BLaER1 treated with 17β-estradiol and CSF1 and Interleukin-3, amounts not matched to agents 10 nM and 100 nM (cell line): ENCODE measurements around the gene LMO2.
A peak's percentile ranks its signal among the peaks of the same experiment; 100 is the strongest.

Experiments
- H3K27ac ChIP-seq, 11 experiments: shearing (Covaris generic); formaldehyde crosslinking; 2 replicates each; pipeline ENCODE4 v1.8.1; 2022
- H3K27me3 ChIP-seq, 11 experiments: shearing (Covaris generic); formaldehyde crosslinking; 2 replicates each; pipeline ENCODE4 v1.8.1; 2022
- H3K36me3 ChIP-seq, 11 experiments: shearing (Covaris generic); formaldehyde crosslinking; 2 replicates each; pipeline ENCODE4 v1.8.1; 2022
- H3K4me1 ChIP-seq, 10 experiments: shearing (Covaris generic); formaldehyde crosslinking; 2 replicates each; pipeline ENCODE4 v1.8.1; 2022
- H3K4me2 ChIP-seq, 11 experiments: shearing (Covaris generic); formaldehyde crosslinking; 2 replicates each; pipeline ENCODE4 v1.8.1; 2022
- H3K4me3 ChIP-seq, 10 experiments: shearing (Covaris generic); formaldehyde crosslinking; 2 replicates each; pipeline ENCODE4 v1.8.1; 2022
- H3K9ac ChIP-seq, 11 experiments: shearing (Covaris generic); formaldehyde crosslinking; 2 replicates each; pipeline ENCODE4 v1.8.1; 2022
- H3K9me3 ChIP-seq, 11 experiments: shearing (Covaris generic); formaldehyde crosslinking; replicated peaks in 1 of 11; 2 replicates each; pipeline ENCODE4 v1.8.1; 2022
- H4K20me1 ChIP-seq, 11 experiments: shearing (Covaris generic); formaldehyde crosslinking; 2 replicates each; pipeline ENCODE4 v1.8.1; 2022
- Cebpa-rat ChIP-seq, 11 experiments: shearing (Covaris generic); IDR thresholded peaks; 2 replicates each; pipeline ENCODE4 v1.8.1; 2022

LMO2 gene

DNA sequence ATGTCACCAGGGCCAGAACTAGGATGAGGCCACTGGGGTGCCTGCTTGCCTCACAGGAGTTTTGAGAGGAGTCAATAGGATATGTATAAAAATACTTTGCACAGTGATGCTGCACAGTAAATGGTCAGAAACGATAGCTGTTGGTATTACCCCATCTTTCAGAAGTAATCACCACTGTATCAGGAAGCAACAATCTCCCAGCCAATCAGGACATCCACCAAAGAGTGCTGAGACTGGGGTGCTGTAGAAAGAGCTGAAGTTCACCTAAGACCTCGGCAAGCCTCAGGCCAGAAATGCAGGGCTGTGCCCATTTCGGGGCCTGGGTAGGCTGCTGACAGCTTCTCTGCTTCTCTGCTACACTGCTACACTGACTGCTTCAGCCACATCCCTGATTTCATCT is 17.4 kb downstream of the LMO2 start:
- H3K9me3 ChIP-seq: no peaks in the 10 kb centered on the region
- TF ChIP-seq Cebpa-rat (IDR thresholded peaks at IDR 0.05): no peak
- peak overlapping the region in 5 of 11 experiments; percentile 21 to 99 (median 39); a peak in 5 of 22 replicates for H3K9ac ChIP-seq
- H3K36me3 ChIP-seq: peaks cover 0 to 73% (median 34%) of the 10 kb centered on the region in 11 experiments; a peak in 13 of 22 replicates
- H3K4me1 ChIP-seq: peaks cover 28 to 85% (median 57%) of the 10 kb centered on the region in 10 experiments
- H3K27ac ChIP-seq: peak overlapping the region in 5 of 11 experiments; percentile 25 to 96 (median 47); a peak in 6 of 22 replicates
- H4K20me1 ChIP-seq: peaks cover 0 to 76% (median 0%) of the 10 kb centered on the region in 11 experiments; a peak in 11 of 22 replicates
- peaks cover 0 to 43% (median 37%) of the 10 kb centered on the region in 11 experiments; a peak in 17 of 22 replicates for H3K27me3 ChIP-seq
- peak overlapping the region; percentile 0 to 98 (median 89); a peak in 17 of 22 replicates for H3K4me2 ChIP-seq
- peak overlapping the region in 4 of 10 experiments; percentile 15 to 82 (median 24); a peak in 4 of 20 replicates for H3K4me3 ChIP-seq

- peaks cover 3 to 73% (median 40%) of the 10 kb centered on the region in 11 experiments; a peak in 20 of 22 replicates for H3K36me3 ChIP-seq
- peak overlapping the region; percentile 88 to 98 (median 94) for H3K27ac ChIP-seq
- peak overlapping the region; percentile 92 to 99 (median 94) for H3K9ac ChIP-seq
- H4K20me1 ChIP-seq: peaks cover 28 to 65% (median 39%) of the 10 kb centered on the region in 11 experiments
- H3K4me2 ChIP-seq: peak overlapping the region; percentile 89 to 99 (median 95)
- TF ChIP-seq Cebpa-rat (IDR thresholded peaks at IDR 0.05): no peak
- peaks cover 49 to 79% (median 63%) of the 10 kb centered on the region in 10 experiments for H3K4me1 ChIP-seq
- H3K4me3 ChIP-seq: peak overlapping the region; percentile 74 to 98 (median 91)
- H3K27me3 ChIP-seq: peaks cover 0 to 56% (median 35%) of the 10 kb centered on the region in 11 experiments; a peak in 16 of 22 replicates
- H3K9me3 ChIP-seq: peaks cover 0 to 6% (median 0%) of the 10 kb centered on the region in 11 experiments; a peak in 3 of 22 replicates
These were observed 22.1 kb downstream of the LMO2 start for GRCh38 chr11:33869481-33870422.

DNA sequence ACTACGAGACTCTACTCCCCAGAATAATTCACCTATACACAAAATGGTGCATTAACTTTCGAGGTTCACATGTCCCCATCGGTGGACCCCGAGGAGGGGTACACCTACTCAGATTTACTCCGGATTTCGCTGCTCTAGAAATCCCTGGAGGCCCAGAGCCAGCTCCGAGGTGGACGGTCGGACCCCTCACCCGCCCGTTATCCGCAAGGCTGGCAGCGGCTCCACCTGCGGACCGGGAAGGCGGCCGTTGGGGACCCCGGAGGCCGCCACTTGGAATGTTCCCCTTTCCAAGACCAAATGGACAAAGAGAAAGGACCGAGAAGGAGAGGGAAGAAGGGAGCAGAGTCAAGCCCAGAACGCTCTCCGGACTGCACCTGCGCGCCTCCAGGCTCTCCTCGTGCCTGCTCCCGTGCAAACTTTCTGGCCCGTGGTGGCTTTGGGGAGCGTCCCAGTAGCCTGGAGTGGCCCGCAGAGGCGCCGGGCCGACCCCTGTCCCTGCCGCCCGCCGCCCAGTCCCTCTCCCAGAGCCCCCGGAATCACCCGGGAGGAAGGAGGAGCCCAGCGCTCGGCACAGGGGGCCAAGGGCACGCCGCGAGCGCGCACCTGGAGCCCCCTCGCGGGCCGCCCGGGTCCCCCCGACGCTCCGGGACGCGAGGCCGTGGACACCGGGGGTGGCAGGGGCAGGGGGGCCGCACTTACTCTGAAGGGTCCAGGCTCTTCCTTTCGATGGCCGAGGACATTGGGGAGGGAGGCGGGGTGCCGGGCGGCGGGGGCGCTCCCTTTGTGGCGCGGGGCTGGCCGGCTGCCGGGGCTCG is 23.0 kb downstream of the LMO2 start:
- H3K36me3 ChIP-seq: peaks cover 12 to 73% (median 49%) of the 10 kb centered on the region in 11 experiments
- peaks cover 0 to 6% (median 0%) of the 10 kb centered on the region in 11 experiments; a peak in 3 of 22 replicates for H3K9me3 ChIP-seq
- peaks cover 49 to 79% (median 64%) of the 10 kb centered on the region in 10 experiments for H3K4me1 ChIP-seq
- H3K27ac ChIP-seq: peak overlapping the region; percentile 88 to 98 (median 94)
- peak overlapping the region; percentile 80 to 99 (median 95) for H3K4me2 ChIP-seq
- peaks cover 0 to 47% (median 26%) of the 10 kb centered on the region in 11 experiments; a peak in 16 of 22 replicates for H3K27me3 ChIP-seq
- H3K9ac ChIP-seq: peak overlapping the region; percentile 92 to 99 (median 94)
- TF ChIP-seq Cebpa-rat (IDR thresholded peaks at IDR 0.05): no peak
- peaks cover 34 to 65% (median 48%) of the 10 kb centered on the region in 11 experiments for H4K20me1 ChIP-seq
- H3K4me3 ChIP-seq: peak overlapping the region; percentile 74 to 98 (median 91)

- H3K9ac ChIP-seq: peak overlapping the region; percentile 92 to 99 (median 94)
- H3K4me3 ChIP-seq: peak overlapping the region; percentile 74 to 98 (median 91)
- H3K27me3 ChIP-seq: peaks cover 0 to 40% (median 18%) of the 10 kb centered on the region in 11 experiments; a peak in 14 of 22 replicates
- peak overlapping the region; percentile 80 to 99 (median 95) for H3K4me2 ChIP-seq
- peaks cover 49 to 79% (median 65%) of the 10 kb centered on the region in 10 experiments for H3K4me1 ChIP-seq
- peaks cover 18 to 75% (median 56%) of the 10 kb centered on the region in 11 experiments for H3K36me3 ChIP-seq
- no peak for TF ChIP-seq Cebpa-rat (IDR thresholded peaks at IDR 0.05)
- peaks cover 41 to 66% (median 55%) of the 10 kb centered on the region in 11 experiments for H4K20me1 ChIP-seq
- H3K9me3 ChIP-seq: peaks cover 0 to 6% (median 0%) of the 10 kb centered on the region in 11 experiments; a peak in 3 of 22 replicates
- peak overlapping the region; percentile 88 to 98 (median 94) for H3K27ac ChIP-seq
These were observed 23.8 kb downstream of the LMO2 start for GRCh38 chr11:33867996-33868646.

- Histone ChIP-seq H3K27ac (peak overlapping the region; percentile 6 to 98 (median 94); a peak in 20 of 22 replicates), H3K4me3 (peak overlapping the region; percentile 74 to 98 (median 91)), H3K9ac (peak overlapping the region; percentile 92 to 99 (median 94)), H3K27me3 (peaks cover 0 to 34% (median 13%) of the 10 kb centered on the region in 11 experiments; a peak in 13 of 22 replicates), H3K9me3 (peaks cover 0 to 6% (median 0%) of the 10 kb centered on the region in 11 experiments; a peak in 3 of 22 replicates), H3K4me2 (peak overlapping the region; percentile 80 to 99 (median 95)), H3K4me1 (peaks cover 43 to 78% (median 63%) of the 10 kb centered on the region in 10 experiments), H3K36me3 (peaks cover 23 to 75% (median 62%) of the 10 kb centered on the region in 11 experiments), H4K20me1 (peaks cover 42 to 66% (median 60%) of the 10 kb centered on the region in 11 experiments)
- TF ChIP-seq Cebpa-rat (IDR thresholded peaks at IDR 0.05): no peak
These were observed 24.3 kb downstream of the LMO2 start for GRCh38 chr11:33867561-33867960.

DNA sequence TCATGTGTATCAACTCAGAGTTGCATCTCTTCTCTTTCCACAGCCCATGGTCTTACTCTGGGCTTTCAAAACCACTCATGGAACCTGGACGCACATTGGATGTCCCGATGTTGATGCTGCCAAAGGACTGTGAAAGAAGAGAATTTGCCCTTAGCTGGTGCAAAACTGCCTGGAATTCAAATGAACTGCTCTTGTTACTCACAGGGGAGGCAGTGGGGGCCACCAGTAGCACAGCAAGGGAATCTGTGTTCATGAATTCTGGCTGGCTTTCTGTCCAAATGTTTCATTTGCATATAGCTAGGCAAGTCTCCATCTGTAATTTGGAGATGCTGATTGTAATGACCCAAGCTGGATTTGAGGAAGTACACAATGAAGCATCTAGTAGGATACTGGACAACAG is 24.9 kb downstream of the LMO2 start:
- Histone ChIP-seq H3K27me3 (peaks cover 0 to 31% (median 13%) of the 10 kb centered on the region in 11 experiments; a peak in 13 of 22 replicates), H3K9me3 (peaks cover 0 to 6% (median 0%) of the 10 kb centered on the region in 11 experiments; a peak in 3 of 22 replicates), H3K36me3 (peaks cover 29 to 77% (median 68%) of the 10 kb centered on the region in 11 experiments), H3K4me1 (peaks cover 40 to 78% (median 63%) of the 10 kb centered on the region in 10 experiments), H4K20me1 (peaks cover 42 to 72% (median 63%) of the 10 kb centered on the region in 11 experiments), H3K4me2 (peak overlapping the region; percentile 80 to 99 (median 95); a peak in 21 of 22 replicates), H3K27ac (peak overlapping the region in 9 of 11 experiments; percentile 93 to 98 (median 96); a peak in 12 of 22 replicates), H3K9ac (peak overlapping the region in 7 of 11 experiments; percentile 92 to 99 (median 96); a peak in 12 of 22 replicates), H3K4me3 (peak overlapping the region in 9 of 10 experiments; percentile 74 to 98 (median 91); a peak in 17 of 20 replicates)
- no peak for TF ChIP-seq Cebpa-rat (IDR thresholded peaks at IDR 0.05)

- Histone ChIP-seq H3K27ac (peak overlapping the region in 2 of 11 experiments; percentile 7 to 13; a peak in 2 of 22 replicates), H3K9me3 (peaks cover 0 to 6% (median 0%) of the 10 kb centered on the region in 11 experiments; a peak in 3 of 22 replicates), H3K4me2 (peak overlapping the region in 8 of 11 experiments; percentile 17 to 98 (median 84); a peak in 13 of 22 replicates), H3K9ac (peak overlapping the region in 6 of 11 experiments; percentile 7 to 99 (median 19); a peak in 6 of 22 replicates), H4K20me1 (peaks cover 42 to 95% (median 85%) of the 10 kb centered on the region in 11 experiments), H3K4me3 (peak overlapping the region in 5 of 10 experiments; percentile 4 to 91 (median 74); a peak in 8 of 20 replicates), H3K36me3 (peaks cover 46 to 100% (median 93%) of the 10 kb centered on the region in 11 experiments), H3K27me3 (peaks cover 0 to 30% (median 13%) of the 10 kb centered on the region in 11 experiments; a peak in 13 of 22 replicates), H3K4me1 (peaks cover 48 to 88% (median 77%) of the 10 kb centered on the region in 10 experiments)
- TF ChIP-seq Cebpa-rat (IDR thresholded peaks at IDR 0.05): no peak
These were observed 27.4 kb downstream of the LMO2 start for GRCh38 chr11:33864479-33864878.
